Nephron progenitor cell (in vitro differentiated cells): ENCODE results near the gene ZFYVE26.

Source experiments
- DNase-seq: peaks from one replicate; pipeline ENCODE4 v3.0.0; 2021
- H3K27ac Mint-ChIP-seq: 2 replicates; pipeline ENCODE4 v1.8.0; 2021; ENCODE audit warnings: mild to moderate bottlenecking, moderate library complexity, mixed read lengths
- H3K27me3 Mint-ChIP-seq: 2 replicates; pipeline ENCODE4 v1.8.0; 2021; ENCODE audit warnings: mild to moderate bottlenecking, low read depth, mixed read lengths; ENCODE audit not compliant: poor library complexity
- H3K36me3 Mint-ChIP-seq: 2 replicates; pipeline ENCODE4 v1.8.0; 2021; ENCODE audit warnings: low read depth, mixed read lengths
- H3K4me1 Mint-ChIP-seq: 2 replicates; pipeline ENCODE4 v1.8.0; 2021; ENCODE audit warnings: mixed read lengths
- H3K4me3 Mint-ChIP-seq: 2 replicates; pipeline ENCODE4 v1.8.0; 2021; ENCODE audit warnings: mild to moderate bottlenecking, moderate library complexity, mixed read lengths
- H3K9me3 Mint-ChIP-seq: 2 replicates; pipeline ENCODE4 v1.8.0; 2021; ENCODE audit warnings: mild to moderate bottlenecking, moderate library complexity, mixed read lengths
- CTCF ChIP-seq: fragments of 200-600 bp; sonication (generic); IDR thresholded peaks from 2 replicates; pipeline ENCODE4 v1.5.0; 2021; ENCODE audit warnings: antibody characterized with exemption

Gene ZFYVE26

GRCh38 chr14:67776653-67777322 lies 39.6 kb downstream of the ZFYVE26 start:
- no peak overlapping the region for H3K4me3 Mint-ChIP-seq
- TF ChIP-seq CTCF: no peak
- no peak overlapping the region for H3K27ac Mint-ChIP-seq
- H3K9me3 Mint-ChIP-seq: no peaks in the 10 kb centered on the region
- no peaks in the 10 kb centered on the region for H3K4me1 Mint-ChIP-seq
- peaks cover 4% of the 10 kb centered on the region for H3K27me3 Mint-ChIP-seq
- H3K36me3 Mint-ChIP-seq: peaks cover 80% of the 10 kb centered on the region
- no peak for DNase-seq

- no peaks in the 10 kb centered on the region for H3K27me3 Mint-ChIP-seq
- H3K36me3 Mint-ChIP-seq: peaks cover 83% of the 10 kb centered on the region
- no peak overlapping the region for H3K27ac Mint-ChIP-seq
Observed at GRCh38 chr14:67773844-67774377, 42.5 kb downstream of the ZFYVE26 start.

GRCh38 chr14:67768219-67768618 lies 48.2 kb downstream of the ZFYVE26 start:
- Mint-ChIP-seq H3K27me3 (no peaks in the 10 kb centered on the region), H3K27ac (no peak overlapping the region), H3K4me3 (no peak overlapping the region), H3K9me3 (no peaks in the 10 kb centered on the region), H3K4me1 (no peaks in the 10 kb centered on the region), H3K36me3 (peaks cover 74% of the 10 kb centered on the region)
- TF ChIP-seq CTCF: no peak
- DNase-seq: no peak

More at GRCh38 chr14:67773844-67774377, 42.5 kb downstream of the ZFYVE26 start:
- no peaks in the 10 kb centered on the region for H3K4me1 Mint-ChIP-seq
- DNase-seq: no peak
- TF ChIP-seq CTCF: no peak
- no peak overlapping the region for H3K4me3 Mint-ChIP-seq
- no peaks in the 10 kb centered on the region for H3K9me3 Mint-ChIP-seq

- peak overlapping the region; percentile 76 for H3K27ac Mint-ChIP-seq
Observed at GRCh38 chr14:67766035-67766680, 50.2 kb downstream of the ZFYVE26 start.

GRCh38 chr14:67765192-67765834 lies 51.1 kb downstream of the ZFYVE26 start:
- no peak for DNase-seq

More at GRCh38 chr14:67766035-67766680, 50.2 kb downstream of the ZFYVE26 start:
- TF ChIP-seq CTCF: no peak
- no peaks in the 10 kb centered on the region for H3K9me3 Mint-ChIP-seq
- no peaks in the 10 kb centered on the region for H3K27me3 Mint-ChIP-seq
- H3K36me3 Mint-ChIP-seq: peaks cover 58% of the 10 kb centered on the region
- H3K4me3 Mint-ChIP-seq: no peak overlapping the region
- no peak for DNase-seq
- no peaks in the 10 kb centered on the region for H3K4me1 Mint-ChIP-seq

More at GRCh38 chr14:67765192-67765834, 51.1 kb downstream of the ZFYVE26 start:
- no peak overlapping the region for H3K4me3 Mint-ChIP-seq
- no peak overlapping the region for H3K27ac Mint-ChIP-seq
- H3K27me3 Mint-ChIP-seq: no peaks in the 10 kb centered on the region
- no peaks in the 10 kb centered on the region for H3K4me1 Mint-ChIP-seq
- H3K36me3 Mint-ChIP-seq: peaks cover 52% of the 10 kb centered on the region
- TF ChIP-seq CTCF: no peak
- no peaks in the 10 kb centered on the region for H3K9me3 Mint-ChIP-seq
